GM21381 (cell line): Measurements from ENCODE around the gene ZNF862.

Experiments used
- ATAC-seq: cut with Tn5 transposase; IDR thresholded peaks from one replicate; pipeline ENCODE4 v1.9.1; 2021; ENCODE audit warnings: mild to moderate bottlenecking, moderate library complexity; ENCODE audit not compliant: unreplicated experiment

The ZNF862 gene

GRCh38 chr7:149809215-149809614, 29.0 kb upstream of the ZNF862 start:
- no peak for ATAC-seq

- no peak for ATAC-seq
These were observed 27.0 kb upstream of the ZNF862 start for GRCh38 chr7:149811221-149811620.

GRCh38 chr7:149811831-149812490, 26.2 kb upstream of the ZNF862 start:
- no peak for ATAC-seq

GRCh38 chr7:149813254-149814035, 24.7 kb upstream of the ZNF862 start:
- ATAC-seq, result no peak

GRCh38 chr7:149814494-149814893, 23.7 kb upstream of the ZNF862 start:
- ATAC-seq, result no peak

GRCh38 chr7:149815121-149815520, 23.1 kb upstream of the ZNF862 start:
- ATAC-seq, result no peak

GRCh38 chr7:149815661-149816266, 22.4 kb upstream of the ZNF862 start:
- ATAC-seq, result no peak

- ATAC-seq, result no peak
These were observed 21.9 kb upstream of the ZNF862 start for GRCh38 chr7:149816267-149816751.

- ATAC-seq, result no peak
These were observed 21.4 kb upstream of the ZNF862 start for GRCh38 chr7:149816794-149817193.

GRCh38 chr7:149817301-149817771, 20.8 kb upstream of the ZNF862 start:
- no peak for ATAC-seq

- no peak for ATAC-seq
These were observed 20.2 kb upstream of the ZNF862 start for GRCh38 chr7:149817836-149818535.

GRCh38 chr7:149818536-149818840, 19.7 kb upstream of the ZNF862 start:
- ATAC-seq, result no peak

GRCh38 chr7:149819141-149819960, 18.8 kb upstream of the ZNF862 start:
- ATAC-seq, result no peak

GRCh38 chr7:149819961-149820340, 18.2 kb upstream of the ZNF862 start:
- ATAC-seq, result no peak

GRCh38 chr7:149820622-149821190, 17.5 kb upstream of the ZNF862 start:
- ATAC-seq, result no peak

GRCh38 chr7:149821191-149822148, 16.7 kb upstream of the ZNF862 start:
- no peak for ATAC-seq

GRCh38 chr7:149822353-149822943, 15.7 kb upstream of the ZNF862 start:
- no peak for ATAC-seq

GRCh38 chr7:149823191-149823630, 15.0 kb upstream of the ZNF862 start:
- no peak for ATAC-seq
